GM12878 (cell line): Measurements from ENCODE around the gene P2RX6. TPM values are rescaled to one million over a fixed set of nuclear protein-coding genes. Genes with fewer than 3 reads are reported as not detected.

Experiments
- ATAC-seq: fragments of 200-7000 bp; cut with Tn5 transposase; 3 replicates; pipeline ENCODE4 v1.9.1; 2020; ENCODE audit warnings: mild to moderate bottlenecking, moderate library complexity
- BruUV-seq: library from RNA; stranded (reverse); fragments of 400-500 nt; replicated peaks from 2 replicates; lab custom pipeline; 2021; lab: Mats Ljungman, UMichigan
- CTCF ChIA-PET: fragments of 300-600 bp; sonication (Branson Sonifier 250); formaldehyde crosslinking; extraction: SDS; loops from one replicate; lab custom pipeline; 2021; ENCODE audit warnings: inconsistent platforms; lab: Yijun Ruan, JAX
- POLR2A ChIA-PET: fragments of 350-600 bp; formaldehyde crosslinking; extraction: SDS; loops from one replicate; lab custom pipeline; 2021; ENCODE audit warnings: inconsistent platforms; lab: Charles Lee
- RAD21 ChIA-PET: fragments of 300-600 bp; sonication (Branson Sonifier 250); formaldehyde crosslinking; loops from one replicate; lab custom pipeline; 2023; ENCODE audit warnings: antibody characterized with exemption; ENCODE audit not compliant: unreplicated experiment; lab: Charles Lee
- SMC1A ChIA-PET: fragments of 300-600 bp; sonication (Branson Sonifier 250); formaldehyde crosslinking; loops from one replicate; lab custom pipeline; 2023; ENCODE audit not compliant: unreplicated experiment, uncharacterized antibody; lab: Charles Lee
- DNase-seq: peaks from one replicate; pipeline ENCODE4 v3.0.0-alpha.2; 2011; ENCODE audit warnings: low read depth, low spot score
- FAIRE-seq: peaks from 3 replicates; lab custom pipeline; 2011; peaks lifted over from hg19 to GRCh38; lab: Jason Lieb, UNC
- H2AFZ ChIP-seq: 2 replicates; pipeline ENCODE4 v1.6.0; 2011; ENCODE audit warnings: low read depth, low read length, control low read depth; ENCODE audit not compliant: control insufficient read depth
- H3K27ac ChIP-seq: 2 replicates; pipeline ENCODE4 v1.5.1; 2011; ENCODE audit warnings: control low read depth; ENCODE audit not compliant: control insufficient read depth, insufficient read depth
- H3K27me3 ChIP-seq, 2 experiments: replicated peaks in 1 of 2; 2 replicates each; pipeline versions ENCODE4 v1.6.0 to v1.6.1; 2011; ENCODE audit warnings: low read length in 1 of 2; ENCODE audit not compliant: control insufficient read depth in 2 of 2, insufficient read depth in 2 of 2
- H3K36me3 ChIP-seq, 2 experiments: 2 replicates each; pipeline ENCODE4 v1.5.1; 2011; ENCODE audit warnings: low read length in 1 of 2; ENCODE audit not compliant: control insufficient read depth in 2 of 2, insufficient read depth in 2 of 2
- H3K4me1 ChIP-seq: 2 replicates; pipeline ENCODE4 v1.6.1; 2011; ENCODE audit warnings: mild to moderate bottlenecking, low read length, moderate library complexity, mixed read lengths; ENCODE audit not compliant: control insufficient read depth, insufficient read depth
- H3K4me2 ChIP-seq: 2 replicates; pipeline ENCODE4 v1.6.0; 2011; ENCODE audit warnings: control low read depth; ENCODE audit not compliant: control insufficient read depth, insufficient read depth
- H3K4me3 ChIP-seq: fragments of 200-600 bp; sonication (generic); 2 replicates; pipeline ENCODE4 v1.5.1; 2016
- H3K79me2 ChIP-seq: 2 replicates; pipeline ENCODE4 v1.6.0; 2011; ENCODE audit warnings: low read length; ENCODE audit not compliant: control insufficient read depth, insufficient read depth
- H3K9ac ChIP-seq: 2 replicates; pipeline ENCODE4 v1.8.0; 2011; ENCODE audit warnings: low read length, control low read depth, mixed read lengths; ENCODE audit not compliant: control insufficient read depth, insufficient read depth
- H3K9me3 ChIP-seq: replicated peaks from 3 replicates; pipeline ENCODE4 v1.5.1; 2011; ENCODE audit warnings: mild to moderate bottlenecking, low read length; ENCODE audit not compliant: control insufficient read depth, insufficient read depth
- H4K20me1 ChIP-seq: 2 replicates; pipeline ENCODE4 v1.6.0; 2011; ENCODE audit not compliant: control insufficient read depth, insufficient read depth
- JUND ChIP-seq: IDR thresholded peaks from 2 replicates; pipeline ENCODE4 v1.6.1; 2012; ENCODE audit warnings: low read depth, mild to moderate bottlenecking, low read length, improper control_type of control experiment, moderate library complexity
- KAT2A ChIP-seq: conservative IDR thresholded peaks from 2 replicates; pipeline ENCODE4 v1.6.1; 2011; ENCODE audit warnings: low read depth, low read length; ENCODE audit not compliant: control insufficient read depth
- TBL1XR1 ChIP-seq: IDR thresholded peaks from 2 replicates; pipeline ENCODE4 v1.6.1; 2012; ENCODE audit warnings: low read depth, low read length, improper control_type of control experiment
- TCF12 ChIP-seq: IDR thresholded peaks from 2 replicates; pipeline ENCODE4 v1.6.1; 2011; ENCODE audit warnings: low read depth, mild to moderate bottlenecking, low read length
- YY1 ChIP-seq: IDR thresholded peaks from 2 replicates; pipeline ENCODE4 v1.6.1; 2011; ENCODE audit warnings: low read depth, mild to moderate bottlenecking, low read length
- ZNF622 ChIP-seq: fragments of 450-650 bp; IDR thresholded peaks from 2 replicates; pipeline ENCODE4 v1.6.1; 2017; ENCODE audit warnings: mild to moderate bottlenecking, inconsistent platforms
- WGBS: methylation state at CpG from one replicate; pipeline ENCODE4 v1.1.6; 2016; ENCODE audit warnings: low lambda C conversion rate; ENCODE audit not compliant: insufficient replicate concordance, insufficient coverage; ENCODE audit errors: missing lambda C conversion rate; 5-methylcytosine and 5-hydroxymethylcytosine counted together
- in situ Hi-C: fragments of 300-500 bp; cut with MboI; formaldehyde crosslinking; loops from 9 replicates; pipeline ENCODE4 v1.14.3; 2018; ENCODE audit warnings: mixed read lengths
- intact Hi-C: fragments of 100-400 bp; cut with micrococcal nuclease; formaldehyde crosslinking; loops from one replicate; pipeline ENCODE4 v1.14.2; 2022; ENCODE audit not compliant: unreplicated experiment
- polyA plus RNA-seq, 11 experiments: library from polyadenylated mRNA; depleted of rRNA in 4 of 11; unstranded in 6 of 11; stranded (reverse) in 5 of 11; fragments of >200 nt; fragmentation: Nextera tagmentation in 4 of 11; fragmentation: Illumina TruSeq in 1 of 11; extraction: Ambion mirVana in 4 of 11; extraction: Trizol in 1 of 11; gene quantifications; 1 replicate in 1 of 11; 2 replicates in 10 of 11; pipeline versions ENCODE4 v1.2.1 to v1.2.3, GENCODE V29; 2011 to 2016; ENCODE audit warnings: inconsistent platforms in 2 of 11, missing spikeins in 2 of 11, low read depth in 1 of 11
- total RNA-seq, 4 experiments: library from RNA; depleted of rRNA in 3 of 4; stranded (reverse); fragments of >200 nt in 3 of 4; fragmentation: Illumina TruSeq in 1 of 4; extraction: Trizol in 1 of 4; gene quantifications; 2 replicates each; pipeline versions ENCODE4 v1.2.1 to v1.2.3, GENCODE V29; 2013 to 2021
- TF ChIP-seq, protein P1 (sequence below): fragments of 450-650 bp; IDR thresholded peaks from 2 replicates; pipeline ENCODE4 v1.6.1; 2014; ENCODE audit warnings: mild to moderate bottlenecking
- TF ChIP-seq, protein P2 (sequence below): fragments of 450-650 bp; IDR thresholded peaks from 2 replicates; pipeline ENCODE4 v1.6.1; 2016; ENCODE audit warnings: mild to moderate bottlenecking

Gene P2RX6
- total and polyA plus RNA-seq, 10 of the 15 experiments (the other 5 are each of a cell fraction or from before 2014, with no cell fraction given), result 0.03 to 0.21 (median 0.07) TPM; not detected in 5

DNA sequence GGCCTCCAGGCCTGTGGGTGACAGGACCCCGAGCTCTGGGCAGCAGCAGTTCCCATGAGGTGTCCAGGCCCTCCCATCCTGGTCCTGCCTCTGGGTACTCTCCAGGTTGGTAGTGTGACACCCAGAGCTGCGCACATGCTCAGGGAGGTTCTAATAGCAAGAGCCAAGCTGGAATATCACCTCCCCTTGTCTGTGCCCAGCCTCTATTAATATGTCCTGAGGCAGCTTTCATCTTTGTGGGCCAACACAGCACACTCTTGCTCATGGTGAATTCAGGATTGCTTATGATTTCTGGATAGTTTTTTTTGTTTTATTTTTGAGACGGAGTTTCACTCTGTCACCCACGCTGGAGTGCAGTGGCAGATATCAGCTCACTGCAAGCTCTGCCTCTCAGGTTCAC lies 3.3 kb downstream of the P2RX6 start:
- ChIA-PET CTCF (interaction anchor here (0.7 kb wide), 1 partner anchor 37 kb away, joined by 3 read pairs; no protein-coding TSS in a partner anchor), RAD21 (no interaction called here), POLR2A (no interaction called here), SMC1A (no interaction called here)
- Histone ChIP-seq H3K9ac (no peak overlapping the region), H3K4me2 (no peak overlapping the region), H3K27me3 (no peaks in the 10 kb centered on the region; a peak in 2 of 4 replicates), H3K79me2 (no peaks in the 10 kb centered on the region), H4K20me1 (no peaks in the 10 kb centered on the region), H3K9me3 (no peaks in the 10 kb centered on the region)
- BruUV-seq, result no TSS peak
- DNase-seq (no peak), ATAC-seq (no peak)
- in situ Hi-C loops, result no loop called here
- intact Hi-C loops, result no loop called here
- TF ChIP-seq JUND, result no peak
- no peak for TF ChIP-seq TCF12
- TF ChIP-seq, protein P1, sequence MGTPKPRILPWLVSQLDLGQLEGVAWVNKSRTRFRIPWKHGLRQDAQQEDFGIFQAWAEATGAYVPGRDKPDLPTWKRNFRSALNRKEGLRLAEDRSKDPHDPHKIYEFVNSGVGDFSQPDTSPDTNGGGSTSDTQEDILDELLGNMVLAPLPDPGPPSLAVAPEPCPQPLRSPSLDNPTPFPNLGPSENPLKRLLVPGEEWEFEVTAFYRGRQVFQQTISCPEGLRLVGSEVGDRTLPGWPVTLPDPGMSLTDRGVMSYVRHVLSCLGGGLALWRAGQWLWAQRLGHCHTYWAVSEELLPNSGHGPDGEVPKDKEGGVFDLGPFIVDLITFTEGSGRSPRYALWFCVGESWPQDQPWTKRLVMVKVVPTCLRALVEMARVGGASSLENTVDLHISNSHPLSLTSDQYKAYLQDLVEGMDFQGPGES, result no peak
- no peak for TF ChIP-seq KAT2A
- TF ChIP-seq YY1, result no peak
- TF ChIP-seq TBL1XR1, result no peak
- no peak for TF ChIP-seq ZNF622
- TF ChIP-seq, protein P2, sequence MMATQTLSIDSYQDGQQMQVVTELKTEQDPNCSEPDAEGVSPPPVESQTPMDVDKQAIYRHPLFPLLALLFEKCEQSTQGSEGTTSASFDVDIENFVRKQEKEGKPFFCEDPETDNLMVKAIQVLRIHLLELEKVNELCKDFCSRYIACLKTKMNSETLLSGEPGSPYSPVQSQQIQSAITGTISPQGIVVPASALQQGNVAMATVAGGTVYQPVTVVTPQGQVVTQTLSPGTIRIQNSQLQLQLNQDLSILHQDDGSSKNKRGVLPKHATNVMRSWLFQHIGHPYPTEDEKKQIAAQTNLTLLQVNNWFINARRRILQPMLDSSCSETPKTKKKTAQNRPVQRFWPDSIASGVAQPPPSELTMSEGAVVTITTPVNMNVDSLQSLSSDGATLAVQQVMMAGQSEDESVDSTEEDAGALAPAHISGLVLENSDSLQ, result no peak
- TF ChIP-seq, all 136 proteins: peak for 0
- H3K4me3 ChIP-seq, result no peak overlapping the region
- H3K27ac ChIP-seq, result no peak overlapping the region
- H3K4me1 ChIP-seq, result peaks cover 7% of the 10 kb centered on the region
- no peak overlapping the region for H2AFZ ChIP-seq
- no peak for FAIRE-seq
- H3K36me3 ChIP-seq, result no peaks in the 10 kb centered on the region
- WGBS, result 23% methylated on average over 4 of the region's 4 CpGs
